ENCODE measurements around the gene PLXNA4. TPM values are rescaled to one million over a fixed set of nuclear protein-coding genes. Genes with fewer than 3 reads are reported as not detected.

The PLXNA4 gene
- total RNA-seq, 2 experiments from 2014 or later, result 0.18 to 0.70 TPM

DNA sequence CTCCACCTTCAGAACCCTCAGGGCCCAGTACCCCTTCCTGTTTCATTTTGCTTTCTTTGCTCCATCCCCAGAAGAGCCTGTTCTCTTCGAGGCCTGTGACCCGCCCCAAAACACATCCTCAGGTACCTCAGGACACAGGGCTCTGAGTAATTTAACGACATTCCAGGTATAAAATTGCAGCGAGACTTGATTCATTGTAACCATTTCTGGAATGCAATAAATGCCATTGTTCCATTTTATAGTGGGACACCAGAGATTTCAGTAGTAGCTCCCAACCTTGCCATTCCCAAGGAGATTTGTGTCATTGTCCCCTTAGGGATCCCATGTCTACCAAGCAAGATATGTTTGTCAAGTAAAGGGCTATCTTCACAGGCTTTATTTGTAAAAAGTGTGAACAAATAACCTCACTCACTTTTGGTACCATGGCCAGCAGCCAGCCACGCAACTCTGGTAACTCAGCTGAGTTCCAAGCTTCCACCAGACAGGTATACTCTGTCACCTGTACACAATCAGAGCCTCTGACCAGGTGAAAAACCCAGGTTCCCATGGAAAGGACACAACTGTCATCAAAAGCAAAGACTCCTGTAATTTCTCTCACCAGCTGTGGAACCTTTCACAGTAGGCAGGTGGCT, 441.3 kb downstream of the PLXNA4 start:
- ChIA-PET POLR2A (interaction anchor here (0.8 kb wide), 1 partner anchor 9 kb away, joined by 3 read pairs; no protein-coding TSS in a partner anchor), CTCF (interaction anchor here (0.6 kb wide), 1 partner anchor 1925 kb away, joined by 3 read pairs; no protein-coding TSS in a partner anchor)
- Mint-ChIP-seq H3K27ac (no peak overlapping the region), H3K36me3 (ENCODE audit: low read depth) (no peaks in the 10 kb centered on the region), H3K4me3 (no peak overlapping the region), H3K4me1 (ENCODE audit: low read depth) (no peaks in the 10 kb centered on the region), H3K27me3 (peaks cover 1% of the 10 kb centered on the region), H3K9me3 (no peaks in the 10 kb centered on the region)
- no peak for DNase-seq
- TF ChIP-seq, protein P1, sequence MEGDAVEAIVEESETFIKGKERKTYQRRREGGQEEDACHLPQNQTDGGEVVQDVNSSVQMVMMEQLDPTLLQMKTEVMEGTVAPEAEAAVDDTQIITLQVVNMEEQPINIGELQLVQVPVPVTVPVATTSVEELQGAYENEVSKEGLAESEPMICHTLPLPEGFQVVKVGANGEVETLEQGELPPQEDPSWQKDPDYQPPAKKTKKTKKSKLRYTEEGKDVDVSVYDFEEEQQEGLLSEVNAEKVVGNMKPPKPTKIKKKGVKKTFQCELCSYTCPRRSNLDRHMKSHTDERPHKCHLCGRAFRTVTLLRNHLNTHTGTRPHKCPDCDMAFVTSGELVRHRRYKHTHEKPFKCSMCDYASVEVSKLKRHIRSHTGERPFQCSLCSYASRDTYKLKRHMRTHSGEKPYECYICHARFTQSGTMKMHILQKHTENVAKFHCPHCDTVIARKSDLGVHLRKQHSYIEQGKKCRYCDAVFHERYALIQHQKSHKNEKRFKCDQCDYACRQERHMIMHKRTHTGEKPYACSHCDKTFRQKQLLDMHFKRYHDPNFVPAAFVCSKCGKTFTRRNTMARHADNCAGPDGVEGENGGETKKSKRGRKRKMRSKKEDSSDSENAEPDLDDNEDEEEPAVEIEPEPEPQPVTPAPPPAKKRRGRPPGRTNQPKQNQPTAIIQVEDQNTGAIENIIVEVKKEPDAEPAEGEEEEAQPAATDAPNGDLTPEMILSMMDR (IDR thresholded peaks at IDR 0.05), result no peak
- intact Hi-C loops (cut with micrococcal nuclease), result no loop called here
- no peak for ATAC-seq

DNA sequence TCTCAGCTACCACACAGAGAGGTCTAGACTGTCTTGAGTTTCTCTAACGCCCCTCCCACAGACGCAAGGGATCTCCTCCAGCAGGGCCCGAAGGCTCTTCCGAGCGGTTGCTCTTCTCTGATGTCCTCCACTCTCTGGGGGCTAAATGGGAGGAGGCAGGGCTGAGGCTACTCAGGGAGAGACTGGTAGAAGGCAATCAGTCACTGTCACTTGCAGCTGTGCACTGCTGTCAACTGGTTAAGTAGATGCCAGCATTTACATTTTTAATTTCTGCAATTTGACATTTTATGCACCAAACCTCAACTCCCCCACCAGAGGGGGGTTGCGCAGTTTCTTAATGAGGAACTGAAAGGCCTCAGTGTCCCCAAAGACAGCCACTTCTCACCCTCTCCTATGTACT, 442.8 kb downstream of the PLXNA4 start:
- CTCF ChIA-PET, result no interaction called here
- Mint-ChIP-seq H3K4me1 (ENCODE audit: low read depth) (no peaks in the 10 kb centered on the region), H3K36me3 (ENCODE audit: low read depth) (no peaks in the 10 kb centered on the region), H3K9me3 (no peaks in the 10 kb centered on the region), H3K27me3 (peaks cover 1% of the 10 kb centered on the region), H3K27ac (no peak overlapping the region), H3K4me3 (no peak overlapping the region)
- TF ChIP-seq, protein P1 (IDR thresholded peaks at IDR 0.05), result no peak
- POLR2A ChIA-PET, result no interaction called here
- DNase-seq (no peak), ATAC-seq (no peak)
- intact Hi-C loops (cut with micrococcal nuclease), result no loop called here

DNA sequence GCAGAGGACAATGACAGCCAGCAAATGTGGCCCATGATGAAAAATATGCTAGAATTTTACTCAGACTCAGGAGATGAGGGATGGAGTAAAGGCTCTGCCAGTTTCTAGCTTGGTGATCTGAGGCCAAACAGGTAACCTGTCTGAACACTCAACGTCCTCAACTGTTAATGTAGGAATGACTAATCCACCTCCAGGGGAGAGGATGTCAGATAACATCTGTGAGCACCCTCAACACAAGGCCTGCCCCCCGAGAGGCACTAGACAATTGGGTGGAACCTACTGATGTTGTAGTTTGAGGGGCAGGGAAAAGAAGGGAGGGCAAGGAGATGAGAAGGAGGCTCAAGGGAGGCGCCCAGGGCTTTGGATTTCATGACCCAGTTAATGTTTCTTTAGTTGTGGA, 445.1 kb downstream of the PLXNA4 start:
- H3K4me3 Mint-ChIP-seq, result no peak overlapping the region
- TF ChIP-seq, protein P1 (IDR thresholded peaks at IDR 0.05), result no peak
- DNase-seq (no peak), ATAC-seq (no peak)
- ChIA-PET POLR2A (no interaction called here), CTCF (no interaction called here)
- no peak overlapping the region for H3K27ac Mint-ChIP-seq
- intact Hi-C loops (cut with micrococcal nuclease), result no loop called here
- no peaks in the 10 kb centered on the region for H3K36me3 Mint-ChIP-seq (ENCODE audit: low read depth)
- no peaks in the 10 kb centered on the region for H3K9me3 Mint-ChIP-seq
- peaks cover 1% of the 10 kb centered on the region for H3K27me3 Mint-ChIP-seq
- H3K4me1 Mint-ChIP-seq (ENCODE audit: low read depth), result no peaks in the 10 kb centered on the region

DNA sequence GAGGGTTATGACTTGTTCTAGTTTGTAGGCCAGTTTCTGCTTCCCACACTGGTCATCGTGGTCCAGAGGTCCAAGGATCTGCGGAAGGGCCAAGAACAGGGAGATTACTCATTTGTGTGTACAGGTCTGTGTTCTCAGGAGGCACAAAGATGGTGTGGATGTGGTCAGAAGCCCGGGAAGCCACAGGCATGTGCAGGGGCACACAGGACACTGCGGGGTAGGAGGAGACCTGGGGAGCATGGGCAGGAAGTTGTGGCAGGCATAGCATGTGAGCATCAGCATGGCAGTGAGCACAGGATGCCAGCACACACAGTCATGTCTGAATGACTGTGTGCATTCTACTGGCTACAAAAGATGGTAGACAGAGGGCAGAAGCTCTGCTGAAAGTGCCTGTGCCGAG, 445.8 kb downstream of the PLXNA4 start:
- POLR2A ChIA-PET, result no interaction called here
- H3K4me1 Mint-ChIP-seq (ENCODE audit: low read depth), result no peaks in the 10 kb centered on the region
- TF ChIP-seq, protein P1 (IDR thresholded peaks at IDR 0.05), result no peak
- no peak overlapping the region for H3K27ac Mint-ChIP-seq
- DNase-seq (peak; percentile 6), ATAC-seq (peak; percentile 47)
- H3K9me3 Mint-ChIP-seq, result no peaks in the 10 kb centered on the region
- peaks cover 1% of the 10 kb centered on the region for H3K27me3 Mint-ChIP-seq
- CTCF ChIA-PET, result no interaction called here
- intact Hi-C loops (cut with micrococcal nuclease), result no loop called here
- no peak overlapping the region for H3K4me3 Mint-ChIP-seq
- no peaks in the 10 kb centered on the region for H3K36me3 Mint-ChIP-seq (ENCODE audit: low read depth)

DNA sequence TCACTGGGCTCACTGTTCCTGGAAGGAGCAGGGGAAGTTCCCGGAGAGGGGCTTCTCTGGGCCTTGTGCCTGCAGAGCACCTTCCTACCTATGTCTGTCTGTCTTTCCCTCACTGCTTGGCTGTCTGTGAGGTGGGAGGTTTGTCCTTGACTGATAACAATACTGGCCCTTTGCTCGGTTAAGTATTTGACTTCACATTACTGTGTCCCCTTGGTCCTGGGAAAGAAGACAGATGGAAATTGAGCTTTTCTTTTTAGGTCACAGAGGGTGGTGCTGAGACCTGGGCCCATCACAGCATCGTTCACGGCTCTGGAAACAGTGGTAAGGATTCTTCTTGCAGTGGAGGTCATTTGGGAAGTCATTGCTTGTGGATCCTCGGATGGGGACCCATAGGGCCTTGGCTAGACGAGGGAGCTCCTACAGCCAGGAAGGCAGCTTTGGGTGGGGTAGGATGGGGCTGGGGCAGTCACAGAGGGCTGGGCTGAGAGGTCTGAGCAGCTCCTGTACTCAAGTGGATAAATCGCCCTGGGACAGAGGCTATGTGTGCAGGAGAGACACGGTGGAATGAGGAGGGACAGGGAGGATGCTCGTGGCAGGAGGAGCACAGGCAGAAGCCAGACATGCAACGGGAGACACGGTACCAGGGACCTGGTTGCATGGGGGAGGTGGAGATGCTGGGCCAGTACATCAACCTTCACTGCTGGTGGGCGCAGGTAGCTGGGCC, 450.2 kb downstream of the PLXNA4 start:
- H3K27ac Mint-ChIP-seq, result no peak overlapping the region
- intact Hi-C loops (cut with micrococcal nuclease), result no loop called here
- DNase-seq, result no peak
- H3K36me3 Mint-ChIP-seq (ENCODE audit: low read depth), result no peaks in the 10 kb centered on the region
- ChIA-PET POLR2A (no interaction called here), CTCF (no interaction called here)
- TF ChIP-seq, protein P1 (IDR thresholded peaks at IDR 0.05), result no peak
- no peak overlapping the region for H3K4me3 Mint-ChIP-seq
- ATAC-seq, result no peak
- H3K9me3 Mint-ChIP-seq, result no peaks in the 10 kb centered on the region
- no peaks in the 10 kb centered on the region for H3K27me3 Mint-ChIP-seq
- no peaks in the 10 kb centered on the region for H3K4me1 Mint-ChIP-seq (ENCODE audit: low read depth)

Data from activated CD8-positive, alpha-beta T cell treated with anti-CD3 and anti-CD28 coated beads for 36 hours (primary cell).